KMS-11 (cell line): ENCODE measurements around the gene DDN.

Source experiments
- H2AFZ ChIP-seq: fragments of 200-600 bp; sonication (generic); 2 replicates; pipeline ENCODE4 v1.6.1; 2016; ENCODE audit warnings: antibody characterized with exemption, mixed run types, low read depth
- H3K27ac ChIP-seq: fragments of 200-600 bp; sonication (generic); 2 replicates; pipeline ENCODE4 v1.6.1; 2016; ENCODE audit warnings: mild to moderate bottlenecking, mixed run types
- H3K27me3 ChIP-seq: fragments of 200-600 bp; sonication (generic); 2 replicates; pipeline ENCODE4 v1.6.1; 2017; ENCODE audit warnings: mild to moderate bottlenecking, low read depth, mixed run types, moderate library complexity; ENCODE audit not compliant: insufficient read depth
- H3K36me3 ChIP-seq: fragments of 200-600 bp; sonication (generic); 2 replicates; pipeline ENCODE4 v1.6.1; 2017; ENCODE audit warnings: mild to moderate bottlenecking, mixed run types; ENCODE audit not compliant: insufficient read depth
- H3K4me1 ChIP-seq: fragments of 200-600 bp; sonication (generic); 2 replicates; pipeline ENCODE4 v1.6.1; 2016; ENCODE audit warnings: mild to moderate bottlenecking, low read depth, mixed run types; ENCODE audit not compliant: poor library complexity, severe bottlenecking
- H3K4me2 ChIP-seq: fragments of 200-600 bp; sonication (generic); 2 replicates; pipeline ENCODE4 v1.7.0; 2016; ENCODE audit warnings: mild to moderate bottlenecking, mixed run types
- H3K4me3 ChIP-seq: fragments of 200-600 bp; sonication (generic); IDR thresholded peaks from 2 replicates; pipeline ENCODE4 v1.6.1; 2017; ENCODE audit warnings: low read depth, low read length, mixed read lengths; ENCODE audit not compliant: insufficient read depth
- H3K79me2 ChIP-seq: fragments of 200-600 bp; sonication (generic); 2 replicates; pipeline ENCODE4 v1.6.1; 2016; ENCODE audit warnings: low read depth, mixed run types; ENCODE audit not compliant: insufficient read depth
- H3K9ac ChIP-seq: fragments of 200-600 bp; sonication (generic); 2 replicates; pipeline ENCODE4 v1.6.1; 2016; ENCODE audit warnings: mild to moderate bottlenecking, mixed run types
- H4K20me1 ChIP-seq: fragments of 200-600 bp; sonication (generic); 2 replicates; pipeline ENCODE4 v1.6.1; 2016; ENCODE audit warnings: mild to moderate bottlenecking, mixed run types; ENCODE audit not compliant: insufficient read depth
- CTCF ChIP-seq: fragments of 200-600 bp; sonication (generic); conservative IDR thresholded peaks from 2 replicates; pipeline ENCODE4 v1.6.1; 2017; ENCODE audit warnings: low read depth, mild to moderate bottlenecking, antibody characterized with exemption, low read length, moderate library complexity, mixed read lengths

Gene DDN

GRCh38 chr12:49019120-49019430, 19.9 kb upstream of the DDN start:
- peak overlapping the region; percentile 73; the same call in 1 of the 2 replicates for H3K9ac ChIP-seq
- H4K20me1 ChIP-seq: no peaks in the 10 kb centered on the region
- H3K36me3 ChIP-seq: no peaks in the 10 kb centered on the region
- H3K4me1 ChIP-seq: peaks cover 24% of the 10 kb centered on the region
- peaks cover 11% of the 10 kb centered on the region for H3K79me2 ChIP-seq
- no peaks in the 10 kb centered on the region for H3K27me3 ChIP-seq
- peak overlapping the region; percentile 22; the same call in 1 of the 2 replicates for H2AFZ ChIP-seq
- H3K27ac ChIP-seq: peak overlapping the region; percentile 82
- no peak for TF ChIP-seq CTCF
- H3K4me3 ChIP-seq: no peak overlapping the region
- H3K4me2 ChIP-seq: peak overlapping the region; percentile 69

GRCh38 chr12:49018261-49019119, 19.3 kb upstream of the DDN start, which contains the start of gene PRKAG1:
Gene PRKAG1, minus strand, starts transcription at chr12:49018776. Its CDS starts 36 bp downstream, at chr12:49018740.
- no peaks in the 10 kb centered on the region for H3K36me3 ChIP-seq
- no peaks in the 10 kb centered on the region for H4K20me1 ChIP-seq
- peak; percentile 48 for TF ChIP-seq CTCF
- peak within 1 kb of the TSS; percentile 73 for H3K9ac ChIP-seq
- peak within 1 kb of the TSS; percentile 39 for H3K4me3 ChIP-seq
- H3K27ac ChIP-seq: peak within 1 kb of the TSS; percentile 82
- peaks cover 11% of the 10 kb centered on the region for H3K79me2 ChIP-seq
- peaks cover 24% of the 10 kb centered on the region for H3K4me1 ChIP-seq
- peak within 1 kb of the TSS; percentile 82 for H3K4me2 ChIP-seq
- H3K27me3 ChIP-seq: no peaks in the 10 kb centered on the region
- peak within 1 kb of the TSS; percentile 22; the same call in 1 of the 2 replicates for H2AFZ ChIP-seq

GRCh38 chr12:49017891-49018260, 18.7 kb upstream of the DDN start:
- Histone ChIP-seq H3K4me2 (peak overlapping the region; percentile 82), H4K20me1 (no peaks in the 10 kb centered on the region), H3K27ac (peak overlapping the region; percentile 82), H3K9ac (peak overlapping the region; percentile 73), H3K4me1 (peaks cover 24% of the 10 kb centered on the region), H3K27me3 (no peaks in the 10 kb centered on the region), H3K36me3 (no peaks in the 10 kb centered on the region), H2AFZ (peak overlapping the region; percentile 22; the same call in 1 of the 2 replicates), H3K4me3 (peak overlapping the region; percentile 39), H3K79me2 (peaks cover 11% of the 10 kb centered on the region)
- TF ChIP-seq CTCF: no peak

DNA sequence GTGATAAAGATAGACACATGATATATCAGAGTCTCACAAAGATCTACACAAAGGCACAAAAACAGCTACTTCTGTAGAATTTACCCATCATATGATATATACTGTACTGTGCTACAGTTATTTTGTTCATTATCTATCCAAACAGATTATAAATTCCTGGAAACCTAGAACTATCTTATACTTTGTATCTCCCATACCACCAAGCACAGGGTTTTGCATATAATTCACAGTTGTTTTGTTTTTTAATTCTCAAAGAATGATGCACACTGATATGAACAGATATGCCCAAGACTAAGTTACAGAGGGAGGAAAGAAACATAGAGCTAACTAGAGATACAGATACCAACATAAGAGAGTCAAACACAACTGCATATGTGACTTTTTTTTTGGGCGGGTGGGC, 16.0 kb upstream of the DDN start:
- Histone ChIP-seq H4K20me1 (no peaks in the 10 kb centered on the region), H3K27ac (no peak overlapping the region), H3K4me2 (no peak overlapping the region), H3K4me3 (no peak overlapping the region), H3K9ac (no peak overlapping the region), H2AFZ (no peak overlapping the region), H3K36me3 (no peaks in the 10 kb centered on the region), H3K4me1 (peaks cover 24% of the 10 kb centered on the region), H3K27me3 (no peaks in the 10 kb centered on the region), H3K79me2 (peaks cover 11% of the 10 kb centered on the region)
- TF ChIP-seq CTCF: no peak
